ENCODE results near the gene DBN1. TPM values are rescaled to one million over a fixed set of nuclear protein-coding genes. Genes with fewer than 3 reads are reported as not detected.
A peak's percentile ranks its signal among the peaks of the same experiment; 100 is the strongest.

The DBN1 gene
- total and polyA plus RNA-seq, 9 of the 15 experiments (the other 6 are each of a cell fraction or from before 2014, with no cell fraction given) = 0.25 to 87.2 (median 27.9) TPM

- TF ChIP-seq CBX2 (IDR thresholded peaks at IDR 0.05; ENCODE audit: insufficient read depth, low read length, poor library complexity, severe bottlenecking) = no peak
- TF ChIP-seq TGIF2 (CRISPR knock-in tag; IDR thresholded peaks at IDR 0.05) = no peak
- peak; percentile 76 for TF ChIP-seq POLR2A (conservative IDR thresholded peaks at IDR 0.05)
- no peak for TF ChIP-seq TCF3 (CRISPR knock-in tag; IDR thresholded peaks at IDR 0.05)
- peak; percentile 66 for TF ChIP-seq NKRF (IDR thresholded peaks at IDR 0.05; ENCODE audit: borderline replicate concordance)
- no peak for TF ChIP-seq JUNB (CRISPR knock-in tag; conservative IDR thresholded peaks at IDR 0.05)
- TF ChIP-seq HMG20A (CRISPR knock-in tag; conservative IDR thresholded peaks at IDR 0.05) = no peak
- TF ChIP-seq NFRKB (IDR thresholded peaks at IDR 0.05; ENCODE audit: low read depth) = peak; percentile 38; the same call in 1 of the 2 replicates
- no peak for TF ChIP-seq RHOXF2B (CRISPR knock-in tag; conservative IDR thresholded peaks at IDR 0.05)
- no peak for TF ChIP-seq KLF1 (tag; IDR thresholded peaks at IDR 0.05)
- peak; percentile 11; the same call in 1 of the 2 replicates for TF ChIP-seq ZBTB2 (IDR thresholded peaks at IDR 0.05)
- TF ChIP-seq NCOR1 (IDR thresholded peaks at IDR 0.05) = no peak
- no peak for TF ChIP-seq DLX4 (CRISPR knock-in tag; IDR thresholded peaks at IDR 0.05)
- TF ChIP-seq KAT7 (CRISPR knock-in tag; IDR thresholded peaks at IDR 0.05; ENCODE audit: borderline replicate concordance) = peak; percentile 77; the same call in 1 of the 2 replicates
- TF ChIP-seq ZNF280A (IDR thresholded peaks at IDR 0.05; ENCODE audit: low read depth, partially characterized antibody) = no peak
- no peak for TF ChIP-seq MCM5 (IDR thresholded peaks at IDR 0.05; ENCODE audit: low read depth)
- TF ChIP-seq HDAC2 (IDR thresholded peaks at IDR 0.05) = 0 out of 2 replicates have a peak, but pooled peaks have one; percentile 29
- no peak for TF ChIP-seq POLR2H (tag; IDR thresholded peaks at IDR 0.05; ENCODE audit: low read depth)
- no peak for TF ChIP-seq E2F1 (CRISPR knock-in tag; IDR thresholded peaks at IDR 0.05)
- TF ChIP-seq ILK (tag; IDR thresholded peaks at IDR 0.05; ENCODE audit: borderline replicate concordance, low read depth) = no peak
- no peak for TF ChIP-seq CBFB (CRISPR knock-in tag; IDR thresholded peaks at IDR 0.05)
- TF ChIP-seq SP2 (IDR thresholded peaks at IDR 0.05; ENCODE audit: extremely low read depth, low read depth, low read length, poor library complexity, severe bottlenecking) = no peak
- peak in 1 of 2 experiments; percentile 85; a peak in 2 of 4 replicates for TF ChIP-seq FOXA3 (CRISPR knock-in tag; conservative IDR thresholded peaks at IDR 0.05 in 1 of 2, IDR thresholded peaks at IDR 0.05 in 1 of 2)
These were observed 46.1 kb downstream of the DBN1 start (continued) for GRCh38 chr5:177427211-177427822.

Measured in K562 (cell line).